ENCODE results near the gene MAGI2. TPM values are rescaled to one million over a fixed set of nuclear protein-coding genes. Genes with fewer than 3 reads are reported as not detected.

The MAGI2 gene
- total and polyA plus RNA-seq, 2 donors (not counting 3 experiments of a cell fraction or from before 2014, with no cell fraction given): 0.28 to 6.0 TPM

DNA sequence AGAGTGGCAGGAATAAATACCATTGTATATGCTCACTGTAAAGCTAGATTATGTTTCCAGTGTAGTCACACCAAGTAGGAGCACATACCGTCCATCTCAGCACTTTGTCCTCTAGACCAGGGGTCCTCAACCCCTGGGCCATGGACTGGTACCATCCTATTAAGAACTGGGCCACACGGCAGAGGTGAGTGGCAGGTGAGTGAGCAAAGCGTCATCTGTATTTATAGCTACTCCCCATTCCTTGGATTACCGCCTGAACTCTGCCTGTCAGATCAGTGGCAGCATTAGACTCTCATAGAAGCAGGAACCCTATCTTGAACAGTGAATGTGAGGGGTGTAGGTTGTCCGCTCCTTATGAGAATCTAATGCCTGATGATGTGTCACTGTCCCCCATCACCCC, 735.3 kb downstream of the MAGI2 start:
- no TSS peak for BruUV-seq (replicated peaks)
- no peaks in the 10 kb centered on the region for H3K36me3 ChIP-seq (ENCODE audit: control insufficient read depth in 2 of 2, extremely low read depth in 1 of 2, insufficient read depth in 2 of 2, low read length in 2 of 2)
- no peaks in the 10 kb centered on the region for H3K9me3 ChIP-seq (replicated peaks; ENCODE audit: control insufficient read depth, insufficient read depth, low read length)
- no peak overlapping the region for H3K27ac ChIP-seq (ENCODE audit: insufficient read depth, low read depth, low read length)
- H4K20me1 ChIP-seq (replicated peaks; ENCODE audit: control insufficient read depth, extremely low read depth, insufficient read depth, low read length): no peaks in the 10 kb centered on the region
- no peak overlapping the region for H3K4me3 ChIP-seq (replicated peaks in 1 of 3; ENCODE audit: insufficient read depth in 1 of 3, low read depth in 1 of 3, low read length in 3 of 3)
- FAIRE-seq (no peak), DNase-seq (ENCODE audit: low read depth, low spot score) (no peak)
- H2AFZ ChIP-seq (ENCODE audit: low read depth, low read length): no peak overlapping the region
- intact Hi-C loops (cut with micrococcal nuclease) (no loop called here), dilution Hi-C loops (cut with MboI; ENCODE audit: extremely low pct_ligation_motif_present, low sequenced_read_pairs) (no loop called here)
- ChIA-PET POLR2A (no interaction called here), CTCF (interaction anchor here (0.7 kb wide), 1 partner anchor 13 kb away, joined by 3 read pairs; no protein-coding TSS in a partner anchor)
- H3K9me1 ChIP-seq (replicated peaks; ENCODE audit: control insufficient read depth, extremely low read depth, insufficient read depth, low read length): no peaks in the 10 kb centered on the region
- H3K79me2 ChIP-seq (ENCODE audit: control insufficient read depth, insufficient read depth, low read length): no peaks in the 10 kb centered on the region
- H3K27me3 ChIP-seq (ENCODE audit: control insufficient read depth in 2 of 2, insufficient read depth in 2 of 2, low read length in 2 of 2): no peaks in the 10 kb centered on the region
- no peak overlapping the region for H3K4me2 ChIP-seq (ENCODE audit: insufficient read depth, low read length)
- no peak overlapping the region for H3K9ac ChIP-seq (replicated peaks; ENCODE audit: extremely low read depth, insufficient read depth, low read length)
- H3K4me1 ChIP-seq (ENCODE audit: control insufficient read depth, extremely low read depth, insufficient read depth, low read length): no peaks in the 10 kb centered on the region
- no peak for TF ChIP-seq FOS (IDR thresholded peaks at IDR 0.05; ENCODE audit: borderline replicate concordance, insufficient read depth, low read length)
- TF ChIP-seq MYC (IDR thresholded peaks at IDR 0.05; ENCODE audit: low read depth, low read length): no peak
- no peak for TF ChIP-seq CTCF (IDR thresholded peaks at IDR 0.05; ENCODE audit: extremely low read depth in 1 of 2, insufficient read depth in 1 of 2, low read depth in 1 of 2, low read length in 2 of 2)
- no peak for TF ChIP-seq POLR2AphosphoS5 (IDR thresholded peaks at IDR 0.05; ENCODE audit: insufficient read depth, low read depth, low read length)
- TF ChIP-seq, protein P1, sequence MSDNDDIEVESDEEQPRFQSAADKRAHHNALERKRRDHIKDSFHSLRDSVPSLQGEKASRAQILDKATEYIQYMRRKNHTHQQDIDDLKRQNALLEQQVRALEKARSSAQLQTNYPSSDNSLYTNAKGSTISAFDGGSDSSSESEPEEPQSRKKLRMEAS (IDR thresholded peaks at IDR 0.05; ENCODE audit: insufficient read depth, insufficient read length): no peak
- no peak for TF ChIP-seq JUN (IDR thresholded peaks at IDR 0.05; ENCODE audit: borderline replicate concordance, insufficient read depth, insufficient read length, low read depth)
- TF ChIP-seq GATA2 (IDR thresholded peaks at IDR 0.05; ENCODE audit: insufficient read depth, insufficient read length, low read depth, low read length): no peak
- TF ChIP-seq EZH2 (IDR thresholded peaks at IDR 0.05; ENCODE audit: borderline replicate concordance, low read depth, low read length, severe bottlenecking): no peak
- no peak for TF ChIP-seq POLR2A (IDR thresholded peaks at IDR 0.05; ENCODE audit: low read depth, low read length)
